GM18520 (cell line): ENCODE results near the gene INTU.
"Not testable (repeated sequence)": the region's sequence is repeated elsewhere in the genome, so short reads cannot be mapped to it uniquely, and the experiment has no call there.

Experiments
- ATAC-seq: cut with Tn5 transposase; IDR thresholded peaks from one replicate; pipeline ENCODE4 v1.9.1; 2021; ENCODE audit not compliant: unreplicated experiment

INTU gene

GRCh38 chr4:127632420-127633403 is at the start of gene INTU:
Gene INTU (plus strand): TSS chr4:127632957. CDS start chr4:127633035, 78 bp downstream.
- peak; percentile 95 for ATAC-seq

GRCh38 chr4:127586496-127586895 is 46.3 kb upstream of the INTU start:
- ATAC-seq, result not testable (repeated sequence)

- ATAC-seq, result peak; percentile 96
Observed at GRCh38 chr4:127586922-127587571, 45.7 kb upstream of the INTU start.

GRCh38 chr4:127589153-127589552 is 43.6 kb upstream of the INTU start:
- ATAC-seq, result not testable (repeated sequence)

GRCh38 chr4:127598656-127599055 is 34.1 kb upstream of the INTU start:
- no peak for ATAC-seq

- ATAC-seq, result no peak
Observed at GRCh38 chr4:127601029-127601428, 31.7 kb upstream of the INTU start.

- ATAC-seq, result no peak
Observed at GRCh38 chr4:127604949-127605709, 27.6 kb upstream of the INTU start.

GRCh38 chr4:127606823-127607222 is 25.9 kb upstream of the INTU start:
- no peak for ATAC-seq

GRCh38 chr4:127609484-127609883 is 23.3 kb upstream of the INTU start:
- ATAC-seq, result no peak

- ATAC-seq, result no peak
Observed at GRCh38 chr4:127610488-127610887, 22.3 kb upstream of the INTU start.

- ATAC-seq, result no peak
Observed at GRCh38 chr4:127616898-127617297, 15.9 kb upstream of the INTU start.

GRCh38 chr4:127618427-127618826 is 14.3 kb upstream of the INTU start:
- no peak for ATAC-seq

- ATAC-seq, result no peak
Observed at GRCh38 chr4:127622621-127622920, 10.2 kb upstream of the INTU start.

- no peak for ATAC-seq
Observed at GRCh38 chr4:127622921-127623796, 9.6 kb upstream of the INTU start.

- ATAC-seq, result no peak
Observed at GRCh38 chr4:127623797-127624083, 9.0 kb upstream of the INTU start.

GRCh38 chr4:127624173-127624572 is 8.6 kb upstream of the INTU start:
- ATAC-seq, result no peak

- no peak for ATAC-seq
Observed at GRCh38 chr4:127629371-127629770, 3.4 kb upstream of the INTU start.

GRCh38 chr4:127630152-127630551 is 2.6 kb upstream of the INTU start:
- ATAC-seq, result no peak

GRCh38 chr4:127631420-127631819 is 1.3 kb upstream of the INTU start:
- ATAC-seq, result no peak

GRCh38 chr4:127634181-127634580 is 1.4 kb downstream of the INTU start:
- no peak for ATAC-seq

- ATAC-seq, result no peak
Observed at GRCh38 chr4:127641524-127641923, 8.8 kb downstream of the INTU start.
